NCI-H2171 treated with DMSO at 0.1 percent for 48 hours (cell line): Measurements from ENCODE around the gene MYADM.

Source experiments
- DNase-seq: peaks from one replicate; lab custom pipeline; 2025; lab: John Stamatoyannopoulos, UW

The MYADM gene

DNA sequence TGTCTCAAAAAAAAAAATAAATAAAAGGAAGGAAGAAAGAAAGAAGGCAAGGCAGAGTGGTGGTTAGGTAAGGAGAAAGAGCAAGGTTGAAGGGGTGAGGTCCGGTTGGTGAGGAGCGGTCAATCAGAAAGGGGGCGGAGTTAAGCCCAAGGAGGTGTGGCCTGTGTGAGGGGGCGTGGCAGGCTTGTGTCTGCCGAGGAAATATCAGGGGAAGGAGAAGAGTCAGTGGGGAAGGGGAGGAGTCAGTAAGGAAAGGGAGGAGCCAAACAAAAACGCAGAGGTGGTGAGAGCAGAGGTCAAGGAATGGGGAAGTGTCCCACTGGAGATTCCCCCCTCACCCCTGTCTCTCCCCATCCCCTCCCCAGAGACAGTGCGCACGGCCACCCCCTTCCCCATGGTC, 47.3 kb downstream of the MYADM start:
- no peak for DNase-seq

DNA sequence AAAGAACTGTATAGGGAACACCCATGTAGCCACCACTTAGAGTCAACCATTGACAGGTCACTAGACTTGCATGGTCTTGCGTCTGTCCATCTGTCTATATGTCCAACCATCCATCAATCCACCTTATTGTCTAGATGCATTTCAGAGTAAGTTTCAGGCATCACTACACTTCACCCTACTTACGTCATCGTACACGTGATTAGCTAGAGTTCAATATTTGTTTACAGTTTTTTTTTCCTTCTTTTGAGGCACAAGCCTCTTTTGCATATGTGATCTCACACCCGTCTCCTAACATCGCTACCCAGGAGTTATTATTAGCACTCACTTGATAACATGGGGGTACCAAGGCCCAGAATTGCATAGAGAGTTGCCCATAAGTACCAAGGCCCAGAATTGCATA, 48.3 kb downstream of the MYADM start:
- DNase-seq, result no peak

DNA sequence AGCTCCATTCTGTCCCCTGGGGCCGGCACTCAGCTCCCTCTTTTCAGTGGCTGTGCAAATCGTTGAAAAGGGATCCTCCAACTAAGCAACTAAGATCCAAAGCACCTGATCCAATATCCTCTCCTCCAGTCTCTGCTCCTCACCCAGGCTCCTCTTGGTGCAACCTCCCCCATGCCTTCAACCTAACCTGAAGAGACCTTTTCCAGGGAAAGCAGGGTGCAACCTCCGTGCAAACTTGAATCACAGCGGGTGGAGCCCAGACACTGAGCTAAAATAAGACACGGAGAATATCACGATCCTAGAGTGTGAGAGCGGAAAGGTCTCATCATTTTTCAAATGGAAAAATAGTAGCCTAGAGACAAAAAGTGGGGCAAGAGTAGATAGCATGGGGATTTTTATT, 49.7 kb downstream of the MYADM start:
- DNase-seq, result no peak
